Endothelial cell of umbilical vein (primary cell): ENCODE measurements around the gene SLC38A8.

ENCODE experiments used
- EZH2 ChIP-seq: IDR thresholded peaks from 2 replicates; pipeline ENCODE4 v1.6.1; 2012; ENCODE audit warnings: borderline replicate concordance, low read depth, mild to moderate bottlenecking, moderate library complexity, low read length, inconsistent platforms; ENCODE audit not compliant: severe bottlenecking
- JUN ChIP-seq: IDR thresholded peaks from 2 replicates; pipeline ENCODE4 v1.6.1; 2011; ENCODE audit warnings: borderline replicate concordance, low read depth; ENCODE audit not compliant: insufficient read length, insufficient read depth
- MAX ChIP-seq: IDR thresholded peaks from 2 replicates; pipeline ENCODE4 v1.6.1; 2011; ENCODE audit not compliant: insufficient read depth, insufficient read length
- POLR2A ChIP-seq: IDR thresholded peaks from 2 replicates; pipeline ENCODE4 v1.6.1; 2012; ENCODE audit warnings: low read depth, mild to moderate bottlenecking, control low read depth, low read length
- POLR2AphosphoS5 ChIP-seq: IDR thresholded peaks from 2 replicates; pipeline ENCODE4 v1.6.1; 2012; ENCODE audit warnings: low read depth, mild to moderate bottlenecking, control low read depth, low read length, moderate library complexity; ENCODE audit not compliant: insufficient read depth
- TF ChIP-seq, protein P1 (sequence below), 2 donors: IDR thresholded peaks; 1 replicate in 1 of 2; 2 replicates in 1 of 2; pipeline ENCODE4 v1.5.1; 2011; ENCODE audit warnings: low read length in 2 of 2, mild to moderate bottlenecking in 2 of 2, moderate library complexity in 2 of 2, control low read depth in 1 of 2, inconsistent platforms in 1 of 2, low read depth in 1 of 2; ENCODE audit not compliant: insufficient read depth in 1 of 2; ENCODE audit errors: extremely low read depth in 1 of 2

- TF ChIP-seq, protein P1, sequence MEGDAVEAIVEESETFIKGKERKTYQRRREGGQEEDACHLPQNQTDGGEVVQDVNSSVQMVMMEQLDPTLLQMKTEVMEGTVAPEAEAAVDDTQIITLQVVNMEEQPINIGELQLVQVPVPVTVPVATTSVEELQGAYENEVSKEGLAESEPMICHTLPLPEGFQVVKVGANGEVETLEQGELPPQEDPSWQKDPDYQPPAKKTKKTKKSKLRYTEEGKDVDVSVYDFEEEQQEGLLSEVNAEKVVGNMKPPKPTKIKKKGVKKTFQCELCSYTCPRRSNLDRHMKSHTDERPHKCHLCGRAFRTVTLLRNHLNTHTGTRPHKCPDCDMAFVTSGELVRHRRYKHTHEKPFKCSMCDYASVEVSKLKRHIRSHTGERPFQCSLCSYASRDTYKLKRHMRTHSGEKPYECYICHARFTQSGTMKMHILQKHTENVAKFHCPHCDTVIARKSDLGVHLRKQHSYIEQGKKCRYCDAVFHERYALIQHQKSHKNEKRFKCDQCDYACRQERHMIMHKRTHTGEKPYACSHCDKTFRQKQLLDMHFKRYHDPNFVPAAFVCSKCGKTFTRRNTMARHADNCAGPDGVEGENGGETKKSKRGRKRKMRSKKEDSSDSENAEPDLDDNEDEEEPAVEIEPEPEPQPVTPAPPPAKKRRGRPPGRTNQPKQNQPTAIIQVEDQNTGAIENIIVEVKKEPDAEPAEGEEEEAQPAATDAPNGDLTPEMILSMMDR (IDR thresholded peaks at IDR 0.05; ENCODE audit: extremely low read depth in 1 of 2, insufficient read depth in 1 of 2, low read depth in 1 of 2, low read length in 2 of 2): no peak
- TF ChIP-seq POLR2AphosphoS5 (no peak), EZH2 (no peak), JUN (no peak), POLR2A (no peak), MAX (no peak)
Measured at GRCh38 chr16:83990492-83990891, 52.1 kb downstream of the SLC38A8 start.
